Transverse colon (tissue), 4 donors: ENCODE data around the gene FOXO4. TPM values are rescaled to one million over a fixed set of nuclear protein-coding genes. Genes with fewer than 3 reads are reported as not detected.
"Not testable (repeated sequence)": the region's sequence is repeated elsewhere in the genome, so short reads cannot be mapped to it uniquely, and the experiment has no call there.

Experiments used
- DNase-seq: peaks from one replicate; pipeline ENCODE4 v3.0.0-alpha.2; 2019
- H3K27ac ChIP-seq, 4 donors: fragments of 200-600 bp; sonication (generic); 2 replicates each; pipeline ENCODE4 v1.5.1; 2016 to 2018; ENCODE audit warnings: inconsistent platforms in 4 of 4
- H3K27me3 ChIP-seq: fragments of 200-600 bp; sonication (generic); 2 replicates; pipeline ENCODE4 v1.5.1; 2017; ENCODE audit warnings: inconsistent platforms
- H3K36me3 ChIP-seq, 4 donors: fragments of 200-600 bp; sonication (generic); 2 replicates each; pipeline ENCODE4 v1.5.1; 2017 to 2019; ENCODE audit warnings: inconsistent platforms in 4 of 4
- H3K4me1 ChIP-seq, 4 donors: fragments of 200-600 bp; sonication (generic); 2 replicates each; pipeline ENCODE4 v1.5.1; 2017 to 2020; ENCODE audit warnings: inconsistent platforms in 4 of 4
- H3K4me3 ChIP-seq, 4 donors: fragments of 200-600 bp; sonication (generic); 1 replicate in 1 of 4; 2 replicates in 3 of 4; pipeline versions ENCODE4 v1.5.1 to v1.6.1; 2017 to 2019; ENCODE audit warnings: inconsistent platforms in 4 of 4
- H3K9me3 ChIP-seq, 2 donors: fragments of 200-600 bp; sonication (generic); 2 replicates each; pipeline ENCODE4 v1.5.1; 2017 to 2019; ENCODE audit warnings: inconsistent platforms in 2 of 2
- EP300 ChIP-seq: sonication (generic); formaldehyde crosslinking; IDR thresholded peaks from one replicate; pipeline ENCODE4 v1.6.1; 2017; ENCODE audit warnings: antibody characterized with exemption, low read depth
- POLR2A ChIP-seq: fragments of 450-650 bp; IDR thresholded peaks from one replicate; pipeline ENCODE4 v1.6.1; 2016; ENCODE audit warnings: antibody characterized with exemption, mild to moderate bottlenecking, moderate library complexity
- POLR2AphosphoS5 ChIP-seq, 3 donors: sonication (generic); formaldehyde crosslinking; IDR thresholded peaks; one replicate each; pipeline ENCODE4 v1.6.1; 2016; ENCODE audit warnings: antibody characterized with exemption in 3 of 3
- WGBS, 2 donors: methylation state at CpG; one replicate each; pipeline ENCODE4 v1.1.5; 2018; ENCODE audit warnings: low coverage in 1 of 2; 5-methylcytosine and 5-hydroxymethylcytosine counted together
- in situ Hi-C, 4 donors: fragments of 200-750 bp; cut with MboI; loops; one replicate each; pipeline versions ENCODE4 v1.15.0 to v1.15.1; 2017; ENCODE audit warnings: low sequenced_read_pairs in 3 of 4, low pct_ligation_motif_present in 1 of 4, low pct_unique_long_range_greater_than_20kb in 1 of 4
- intact Hi-C: fragments of 100-400 bp; cut with DNase I; formaldehyde crosslinking; loops from one replicate; pipeline ENCODE4 v1.15.1; 2023; ENCODE audit warnings: low total_unique reads
- total RNA-seq, 4 donors: library from RNA; depleted of rRNA; stranded (reverse); fragments of >200 nt; gene quantifications; one replicate each; pipeline ENCODE4 v1.1.0, GENCODE V29; 2016
- TF ChIP-seq, protein P1 (sequence below), 5 experiments: fragments of 200-600 bp in 3 of 5; fragments of 450-650 bp in 2 of 5; sonication (generic) in 3 of 5; IDR thresholded peaks; 1 replicate in 2 of 5; 2 replicates in 3 of 5; pipeline ENCODE4 v1.5.1; 2016 to 2017; ENCODE audit warnings: antibody characterized with exemption in 5 of 5, inconsistent platforms in 3 of 5, mild to moderate bottlenecking in 2 of 5, moderate library complexity in 1 of 5

FOXO4 gene, protein sequence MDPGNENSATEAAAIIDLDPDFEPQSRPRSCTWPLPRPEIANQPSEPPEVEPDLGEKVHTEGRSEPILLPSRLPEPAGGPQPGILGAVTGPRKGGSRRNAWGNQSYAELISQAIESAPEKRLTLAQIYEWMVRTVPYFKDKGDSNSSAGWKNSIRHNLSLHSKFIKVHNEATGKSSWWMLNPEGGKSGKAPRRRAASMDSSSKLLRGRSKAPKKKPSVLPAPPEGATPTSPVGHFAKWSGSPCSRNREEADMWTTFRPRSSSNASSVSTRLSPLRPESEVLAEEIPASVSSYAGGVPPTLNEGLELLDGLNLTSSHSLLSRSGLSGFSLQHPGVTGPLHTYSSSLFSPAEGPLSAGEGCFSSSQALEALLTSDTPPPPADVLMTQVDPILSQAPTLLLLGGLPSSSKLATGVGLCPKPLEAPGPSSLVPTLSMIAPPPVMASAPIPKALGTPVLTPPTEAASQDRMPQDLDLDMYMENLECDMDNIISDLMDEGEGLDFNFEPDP
- 100 to 1,000 TPM in 1 of 4 donors, 10 to 100 TPM in 3; 23.3 to 152 (median 35.4) TPM for total RNA-seq

DNA sequence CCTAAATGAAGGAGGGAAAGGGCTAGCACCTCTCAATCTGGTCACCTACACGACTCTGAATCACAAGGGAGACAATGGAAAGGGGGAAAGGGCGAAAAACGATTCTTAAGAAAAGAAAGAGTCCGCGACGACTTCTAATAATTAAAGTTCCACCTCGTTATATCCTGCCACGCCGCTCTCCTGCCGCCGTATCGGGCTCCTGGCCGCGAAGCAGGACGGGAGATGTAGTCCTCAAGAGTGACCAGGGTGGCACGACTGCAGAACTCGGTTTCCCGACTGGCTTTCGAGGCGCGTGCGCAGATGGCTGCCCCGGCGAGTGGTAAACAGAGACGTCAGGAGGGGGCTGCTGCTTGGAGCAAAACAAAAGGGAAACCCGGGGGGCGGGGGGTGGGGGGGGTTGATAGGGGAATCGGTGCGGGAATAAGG lies at the start of gene FOXO4:
Gene FOXO4 (plus strand): TSS at position 297 of the 426 bp plus-strand sequence. CDS start 678 bp downstream, outside the sequence.
- Histone ChIP-seq H3K27me3 (no peaks in the 10 kb centered on the region), H3K4me1 (peaks cover 7 to 23% (median 10%) of the 10 kb centered on the region in 4 donors), H3K27ac (peak within 1 kb of the TSS; percentile 66 to 83 (median 79)), H3K36me3 (no peaks in the 10 kb centered on the region), H3K4me3 (peak within 1 kb of the TSS; percentile 49 to 67 (median 56)), H3K9me3 (no peaks in the 10 kb centered on the region)
- 0 to 31% methylated on average over 3 to 27 of the region's 29 CpGs for WGBS, 2 donors
- TF ChIP-seq POLR2AphosphoS5 (IDR thresholded peaks at IDR 0.05) (peak; percentile 23 to 53 (median 32)), EP300 (no peak), POLR2A (no peak)
- peak; percentile 93 for DNase-seq
- intact Hi-C loops: no loop called here
- in situ Hi-C loops: loop anchor here in 1 of 4 donors (25.0 kb wide), 1 partner anchor 92 kb away; no protein-coding TSS in a partner anchor

DNA sequence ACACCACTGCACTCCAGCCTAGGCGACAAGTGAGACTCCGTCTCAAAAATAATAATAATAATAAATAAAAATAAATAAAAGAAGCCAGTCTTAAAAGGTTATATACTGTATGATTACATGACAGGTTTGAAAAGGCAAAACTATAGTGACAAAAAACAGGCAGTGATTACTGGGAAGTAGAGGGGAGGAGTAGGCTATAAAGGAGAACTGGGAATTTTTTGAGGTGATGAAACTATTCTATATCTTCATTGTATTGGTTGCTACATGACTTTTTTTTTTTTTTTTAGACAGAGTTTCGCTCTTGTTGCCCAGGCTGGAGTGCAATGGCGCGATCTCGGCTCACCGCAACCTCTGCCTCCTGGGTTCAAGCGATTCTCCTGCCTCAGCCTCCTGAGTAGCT lies 47.8 kb upstream of the FOXO4 start:
- H3K4me1 ChIP-seq, intact Hi-C loops, H3K27me3 ChIP-seq, DNase-seq, in situ Hi-C loops, H3K9me3 ChIP-seq, H3K27ac ChIP-seq, H3K36me3 ChIP-seq, H3K4me3 ChIP-seq: not testable (repeated sequence)
- 92% methylated on average over 8 of the region's 8 CpGs; no CpG with 5 or more reads in 1 of the 2 donors for WGBS, 2 donors

DNA sequence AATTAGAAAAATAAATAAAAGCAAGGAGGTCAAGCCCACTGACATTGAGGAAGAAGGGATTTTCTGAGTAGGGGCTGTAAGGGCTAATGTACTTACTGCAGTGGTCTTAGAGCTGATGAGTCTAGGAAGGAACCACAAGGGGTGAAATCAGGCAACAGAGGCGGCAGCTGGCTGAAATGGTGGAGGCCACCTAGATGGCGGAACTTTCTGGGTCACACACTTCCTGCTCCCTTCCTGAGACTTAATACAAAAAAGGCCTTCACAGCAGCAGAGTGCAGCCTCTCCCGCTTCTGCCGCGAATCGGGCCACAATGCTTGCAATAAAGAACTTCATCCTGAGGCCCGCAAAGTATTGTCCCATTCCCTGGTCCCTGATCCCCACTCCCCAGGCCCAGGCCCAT lies 42.9 kb upstream of the FOXO4 start:
- Histone ChIP-seq H3K9me3 (no peaks in the 10 kb centered on the region), H3K36me3 (no peaks in the 10 kb centered on the region), H3K27me3 (no peaks in the 10 kb centered on the region), H3K4me1 (no peaks in the 10 kb centered on the region), H3K27ac (no peak overlapping the region), H3K4me3 (no peak overlapping the region)
- in situ Hi-C loops (no loop called here), intact Hi-C loops (no loop called here)
- 73% methylated on average over 7 of the region's 7 CpGs; no CpG with 5 or more reads in 1 of the 2 donors for WGBS, 2 donors
- TF ChIP-seq POLR2AphosphoS5 (IDR thresholded peaks at IDR 0.05) (no peak), EP300 (no peak), POLR2A (no peak)
- TF ChIP-seq, protein P1, sequence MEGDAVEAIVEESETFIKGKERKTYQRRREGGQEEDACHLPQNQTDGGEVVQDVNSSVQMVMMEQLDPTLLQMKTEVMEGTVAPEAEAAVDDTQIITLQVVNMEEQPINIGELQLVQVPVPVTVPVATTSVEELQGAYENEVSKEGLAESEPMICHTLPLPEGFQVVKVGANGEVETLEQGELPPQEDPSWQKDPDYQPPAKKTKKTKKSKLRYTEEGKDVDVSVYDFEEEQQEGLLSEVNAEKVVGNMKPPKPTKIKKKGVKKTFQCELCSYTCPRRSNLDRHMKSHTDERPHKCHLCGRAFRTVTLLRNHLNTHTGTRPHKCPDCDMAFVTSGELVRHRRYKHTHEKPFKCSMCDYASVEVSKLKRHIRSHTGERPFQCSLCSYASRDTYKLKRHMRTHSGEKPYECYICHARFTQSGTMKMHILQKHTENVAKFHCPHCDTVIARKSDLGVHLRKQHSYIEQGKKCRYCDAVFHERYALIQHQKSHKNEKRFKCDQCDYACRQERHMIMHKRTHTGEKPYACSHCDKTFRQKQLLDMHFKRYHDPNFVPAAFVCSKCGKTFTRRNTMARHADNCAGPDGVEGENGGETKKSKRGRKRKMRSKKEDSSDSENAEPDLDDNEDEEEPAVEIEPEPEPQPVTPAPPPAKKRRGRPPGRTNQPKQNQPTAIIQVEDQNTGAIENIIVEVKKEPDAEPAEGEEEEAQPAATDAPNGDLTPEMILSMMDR (IDR thresholded peaks at IDR 0.05): no peak
- DNase-seq: no peak

DNA sequence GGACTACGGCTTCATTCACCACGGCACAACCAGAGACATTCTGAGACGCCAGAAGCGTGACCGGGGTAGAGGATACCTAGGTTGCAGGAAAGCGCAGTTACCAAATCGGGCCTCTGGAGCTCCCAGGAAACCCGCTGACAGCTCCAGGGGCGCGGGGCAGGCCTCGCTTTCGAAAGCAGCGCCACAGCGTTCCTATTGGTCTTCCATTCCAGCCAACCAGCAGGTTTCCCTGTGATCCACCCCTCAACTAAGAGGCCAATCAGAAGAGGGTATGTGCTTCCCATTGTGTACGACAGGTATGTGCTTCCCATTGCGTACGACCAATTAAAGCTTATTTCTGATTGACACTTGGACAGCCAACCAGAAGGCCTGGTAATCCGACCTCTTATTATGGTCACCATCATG lies 42.4 kb upstream of the FOXO4 start:
- Histone ChIP-seq H3K4me1 (no peaks in the 10 kb centered on the region), H3K4me3 (no peak overlapping the region), H3K27ac (no peak overlapping the region), H3K9me3 (no peaks in the 10 kb centered on the region), H3K27me3 (no peaks in the 10 kb centered on the region), H3K36me3 (no peaks in the 10 kb centered on the region)
- intact Hi-C loops (no loop called here), in situ Hi-C loops (no loop called here)
- TF ChIP-seq EP300 (no peak), POLR2A (no peak), POLR2AphosphoS5 (IDR thresholded peaks at IDR 0.05) (no peak)
- TF ChIP-seq, protein P1 (IDR thresholded peaks at IDR 0.05): no peak
- DNase-seq: no peak
- 81% methylated on average over 18 of the region's 18 CpGs; no CpG with 5 or more reads in 1 of the 2 donors for WGBS, 2 donors

DNA sequence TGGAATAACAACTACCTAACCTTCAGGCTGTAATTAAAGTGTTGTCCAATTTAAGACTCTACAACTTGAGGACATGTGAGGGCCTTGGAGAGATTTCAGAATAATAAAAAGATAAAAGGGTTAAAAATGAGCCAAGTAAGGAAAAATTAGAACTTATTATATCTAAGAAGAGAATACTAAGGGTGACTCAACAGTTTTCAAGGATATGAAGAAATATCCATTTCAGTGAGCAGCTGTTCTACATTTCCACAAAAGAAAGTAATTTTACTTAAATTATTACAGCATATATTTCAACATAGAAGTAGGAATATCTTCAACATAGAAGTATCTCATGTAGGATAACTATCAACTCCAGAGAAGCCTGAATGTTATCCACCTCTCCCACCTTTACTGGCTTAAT lies 38.8 kb upstream of the FOXO4 start:
- H3K4me3 ChIP-seq: no peak overlapping the region
- intact Hi-C loops: no loop called here
- no peaks in the 10 kb centered on the region for H3K36me3 ChIP-seq
- H3K27me3 ChIP-seq: no peaks in the 10 kb centered on the region
- no peak for DNase-seq
- H3K27ac ChIP-seq: no peak overlapping the region
- in situ Hi-C loops: no loop called here
- TF ChIP-seq, protein P1 (IDR thresholded peaks at IDR 0.05): no peak
- no peak for TF ChIP-seq POLR2A
- TF ChIP-seq EP300: no peak
- no peak for TF ChIP-seq POLR2AphosphoS5 (IDR thresholded peaks at IDR 0.05)
- no peaks in the 10 kb centered on the region for H3K9me3 ChIP-seq
- no peaks in the 10 kb centered on the region for H3K4me1 ChIP-seq
